Fibroblast of villous mesenchyme (primary cell): ENCODE measurements around the gene COL12A1. TPM values are rescaled to one million over a fixed set of nuclear protein-coding genes. Genes with fewer than 3 reads are reported as not detected.

Experiments
- DNase-seq: peaks from one replicate; pipeline ENCODE4 v3.0.0-alpha.2; 2010; ENCODE audit warnings: low read depth
- H3K4me3 ChIP-seq: 2 replicates; pipeline ENCODE4 v1.5.1; 2011; ENCODE audit warnings: low read depth, mild to moderate bottlenecking, low read length
- CTCF ChIP-seq: IDR thresholded peaks from 2 replicates; pipeline ENCODE4 v1.5.1; 2012; ENCODE audit warnings: low read depth, mild to moderate bottlenecking, low read length; ENCODE audit not compliant: insufficient read depth
- total RNA-seq: library from RNA; depleted of rRNA; stranded (reverse); fragments of >200 nt; gene quantifications from 2 replicates; pipeline ENCODE4 v1.2.3, GENCODE V29; 2012

Gene COL12A1
- total RNA-seq, 1 donor: 1,107 TPM

DNA sequence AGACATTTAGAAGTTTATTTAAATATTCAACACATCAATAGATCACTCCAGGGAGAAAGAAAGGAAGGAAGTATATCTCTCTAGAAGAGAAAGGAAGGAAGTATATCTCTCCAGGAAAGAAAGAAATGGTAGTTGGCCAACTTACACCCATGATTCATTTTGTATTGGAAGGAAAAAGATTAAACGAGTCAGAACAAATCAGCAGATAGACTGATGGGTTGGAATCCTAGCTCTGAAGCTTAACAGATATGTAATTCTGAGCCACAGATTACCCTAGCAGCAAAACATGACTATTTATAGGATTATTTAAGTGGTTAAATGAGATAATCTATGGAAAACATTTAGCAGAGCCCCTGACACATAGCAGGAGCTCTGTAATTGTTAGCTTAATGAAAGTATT lies 27.1 kb downstream of the COL12A1 start:
- no peak for TF ChIP-seq CTCF
- H3K4me3 ChIP-seq: no peak overlapping the region
- no peak for DNase-seq

GRCh38 chr6:75176076-75176582 lies 29.7 kb downstream of the COL12A1 start:
- DNase-seq: no peak
- no peak for TF ChIP-seq CTCF
- no peak overlapping the region for H3K4me3 ChIP-seq

- DNase-seq: peak; percentile 55
- no peak overlapping the region for H3K4me3 ChIP-seq
- no peak for TF ChIP-seq CTCF
Measured at GRCh38 chr6:75171986-75172385, 33.9 kb downstream of the COL12A1 start.

GRCh38 chr6:75171567-75171966 lies 34.3 kb downstream of the COL12A1 start:
- no peak overlapping the region for H3K4me3 ChIP-seq
- DNase-seq: peak; percentile 34
- no peak for TF ChIP-seq CTCF

DNA sequence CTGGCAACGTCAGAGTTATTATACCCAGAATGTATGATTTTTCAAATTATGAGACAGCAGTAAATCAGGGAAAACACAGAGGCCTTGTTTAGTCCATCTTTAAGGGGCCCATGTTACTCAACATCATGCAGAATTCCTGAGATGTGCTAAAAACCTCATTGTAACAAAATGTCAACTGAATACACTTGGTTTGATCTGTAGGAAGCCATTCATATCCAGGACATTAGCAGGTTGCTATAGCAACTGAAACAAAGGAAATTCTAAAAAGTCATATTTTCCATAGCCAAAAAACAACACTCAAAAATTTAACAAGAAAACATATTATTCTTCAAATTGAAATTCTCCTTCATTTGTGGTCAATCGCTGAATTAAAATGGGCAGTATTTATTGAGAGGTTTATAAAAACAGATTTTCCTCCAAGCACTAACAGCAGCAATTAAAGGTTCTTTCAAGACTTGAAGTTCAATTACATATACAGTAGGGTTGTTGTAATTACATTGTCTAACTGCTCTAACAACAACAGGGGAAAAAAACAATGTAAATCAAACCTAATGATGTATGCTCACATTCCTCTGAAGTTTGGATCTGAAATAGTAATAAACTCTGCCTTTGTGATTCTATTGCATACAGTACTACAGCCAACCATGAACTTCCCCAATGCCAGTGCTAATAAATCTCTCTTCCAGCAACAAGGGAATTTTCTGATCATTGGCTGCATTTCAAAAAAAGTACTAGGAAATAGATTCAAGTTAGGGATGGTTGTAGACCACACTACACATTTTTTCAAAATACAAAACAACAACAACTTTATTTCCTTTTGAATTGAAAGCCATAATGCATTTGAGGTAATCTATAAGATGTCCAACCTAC lies 34.9 kb downstream of the COL12A1 start:
- no peak for DNase-seq
- no peak for TF ChIP-seq CTCF
- no peak overlapping the region for H3K4me3 ChIP-seq

DNA sequence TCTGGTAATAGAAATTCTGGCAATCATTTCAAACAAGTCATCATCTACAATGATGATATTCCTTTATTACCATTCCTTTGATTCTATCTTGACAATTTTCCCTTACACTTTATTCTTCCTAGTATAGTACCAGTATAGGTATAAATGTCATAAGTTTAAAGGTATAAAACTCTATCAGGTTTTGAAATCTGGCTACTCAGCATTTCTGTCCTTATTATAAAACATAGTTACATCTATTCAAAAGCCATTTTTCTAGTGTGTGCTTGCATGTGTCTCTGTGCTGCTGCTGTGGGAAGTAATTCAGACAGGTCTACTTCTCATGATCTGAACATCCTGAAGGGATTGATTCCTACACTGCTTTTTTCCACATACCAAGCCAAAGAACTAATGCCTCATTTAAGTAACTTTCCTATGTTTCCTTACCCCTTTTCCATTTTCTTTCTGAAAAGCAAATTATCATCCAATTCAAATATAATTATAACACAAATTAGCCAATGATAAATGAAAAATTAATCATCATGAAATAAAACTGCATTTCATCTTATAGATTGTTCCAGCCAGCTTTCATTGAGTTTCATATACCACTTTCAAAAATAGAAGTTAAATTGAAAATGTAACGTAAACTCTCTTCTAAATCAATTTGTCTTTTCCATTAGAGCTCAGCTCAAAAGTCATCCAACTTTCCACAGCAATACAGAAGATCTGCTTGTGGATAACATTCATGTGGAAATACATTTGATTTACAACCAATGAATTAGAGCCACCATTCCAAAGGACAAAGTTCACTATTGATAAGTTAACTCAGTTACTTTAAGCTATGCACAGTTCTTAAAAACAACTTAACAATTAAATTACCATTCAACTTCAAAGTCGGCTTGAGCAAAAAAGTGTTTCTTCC lies 35.9 kb downstream of the COL12A1 start:
- H3K4me3 ChIP-seq: no peak overlapping the region
- no peak for TF ChIP-seq CTCF
- DNase-seq: no peak
